Thyroid gland (tissue), 4 donors: ENCODE measurements around the gene ULBP2.
"Not testable (repeated sequence)": the region's sequence is repeated elsewhere in the genome, so short reads cannot be mapped to it uniquely, and the experiment has no call there.

ENCODE experiments used
- CTCF ChIP-seq, 6 experiments: fragments of 200-600 bp in 3 of 6; fragments of 450-650 bp in 3 of 6; sonication (generic) in 3 of 6; IDR thresholded peaks; one replicate each; pipeline ENCODE4 v1.5.1; 2016 to 2019; ENCODE audit warnings: antibody characterized with exemption in 6 of 6, mild to moderate bottlenecking in 2 of 6, inconsistent platforms in 1 of 6, moderate library complexity in 1 of 6
- POLR2A ChIP-seq, 2 donors: fragments of 450-650 bp; IDR thresholded peaks; one replicate each; pipeline ENCODE4 v1.6.1; 2017; ENCODE audit warnings: antibody characterized with exemption in 2 of 2, mild to moderate bottlenecking in 2 of 2, moderate library complexity in 1 of 2

- not testable (repeated sequence) for TF ChIP-seq CTCF, POLR2A (IDR thresholded peaks at IDR 0.05)
These were observed 3.7 kb upstream of the ULBP2 start for GRCh38 chr6:149938013-149938570.
